Fibroblast of villous mesenchyme (primary cell): ENCODE results near the gene ILKAP. TPM values are rescaled to one million over a fixed set of nuclear protein-coding genes. Genes with fewer than 3 reads are reported as not detected.

Source experiments
- DNase-seq: peaks from one replicate; pipeline ENCODE4 v3.0.0-alpha.2; 2010; ENCODE audit warnings: low read depth
- H3K4me3 ChIP-seq: 2 replicates; pipeline ENCODE4 v1.5.1; 2011; ENCODE audit warnings: low read depth, mild to moderate bottlenecking, low read length
- total RNA-seq: library from RNA; depleted of rRNA; stranded (reverse); fragments of >200 nt; gene quantifications from 2 replicates; pipeline ENCODE4 v1.2.3, GENCODE V29; 2012
- TF ChIP-seq, protein P1 (sequence below): IDR thresholded peaks from 2 replicates; pipeline ENCODE4 v1.5.1; 2012; ENCODE audit warnings: low read depth, mild to moderate bottlenecking, low read length; ENCODE audit not compliant: insufficient read depth

ILKAP gene
- total RNA-seq, 1 donor, result 22.5 TPM

DNA sequence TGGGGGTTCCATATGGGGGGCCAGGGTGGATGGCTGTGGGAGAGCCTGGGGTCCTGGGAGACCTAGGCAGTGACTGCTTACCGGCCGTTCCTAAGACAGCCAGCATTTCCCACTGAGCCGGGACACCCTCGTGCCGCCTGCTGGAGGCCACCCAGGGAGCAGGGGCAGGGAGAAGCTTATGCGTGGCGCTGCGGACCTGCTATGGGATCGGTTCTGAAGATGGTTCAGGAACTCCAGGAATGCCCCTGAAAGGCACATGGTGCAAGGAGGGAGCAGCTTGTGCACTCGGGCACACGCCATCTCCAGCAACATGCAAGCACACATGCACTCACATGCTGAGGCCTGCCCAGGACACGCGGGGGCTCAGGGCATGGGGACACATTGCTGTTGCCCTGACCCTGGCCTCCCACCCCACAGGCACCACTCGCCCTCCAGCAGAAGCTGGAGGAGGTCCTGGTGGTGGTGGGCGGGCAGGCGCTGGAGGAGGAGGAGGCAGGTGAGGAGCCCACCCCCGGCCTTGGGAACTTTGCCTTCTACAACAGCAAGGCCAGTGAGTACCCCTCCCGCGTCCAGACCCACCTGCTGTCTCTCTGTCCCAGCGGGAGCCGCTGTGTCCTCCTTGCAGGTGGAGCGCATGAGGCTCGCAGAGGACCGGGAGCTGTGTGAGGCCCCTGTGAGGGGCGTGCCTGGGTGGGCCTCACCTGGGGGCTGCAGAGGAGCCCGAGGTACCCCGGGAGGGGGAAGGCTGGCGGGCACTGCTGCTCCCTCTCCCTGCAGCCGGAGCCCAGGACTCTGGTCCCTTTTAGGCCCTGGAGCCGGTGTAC is 60.9 kb downstream of the ILKAP start:
- no peak for DNase-seq
- TF ChIP-seq, protein P1, sequence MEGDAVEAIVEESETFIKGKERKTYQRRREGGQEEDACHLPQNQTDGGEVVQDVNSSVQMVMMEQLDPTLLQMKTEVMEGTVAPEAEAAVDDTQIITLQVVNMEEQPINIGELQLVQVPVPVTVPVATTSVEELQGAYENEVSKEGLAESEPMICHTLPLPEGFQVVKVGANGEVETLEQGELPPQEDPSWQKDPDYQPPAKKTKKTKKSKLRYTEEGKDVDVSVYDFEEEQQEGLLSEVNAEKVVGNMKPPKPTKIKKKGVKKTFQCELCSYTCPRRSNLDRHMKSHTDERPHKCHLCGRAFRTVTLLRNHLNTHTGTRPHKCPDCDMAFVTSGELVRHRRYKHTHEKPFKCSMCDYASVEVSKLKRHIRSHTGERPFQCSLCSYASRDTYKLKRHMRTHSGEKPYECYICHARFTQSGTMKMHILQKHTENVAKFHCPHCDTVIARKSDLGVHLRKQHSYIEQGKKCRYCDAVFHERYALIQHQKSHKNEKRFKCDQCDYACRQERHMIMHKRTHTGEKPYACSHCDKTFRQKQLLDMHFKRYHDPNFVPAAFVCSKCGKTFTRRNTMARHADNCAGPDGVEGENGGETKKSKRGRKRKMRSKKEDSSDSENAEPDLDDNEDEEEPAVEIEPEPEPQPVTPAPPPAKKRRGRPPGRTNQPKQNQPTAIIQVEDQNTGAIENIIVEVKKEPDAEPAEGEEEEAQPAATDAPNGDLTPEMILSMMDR, result no peak
- H3K4me3 ChIP-seq, result no peak overlapping the region

DNA sequence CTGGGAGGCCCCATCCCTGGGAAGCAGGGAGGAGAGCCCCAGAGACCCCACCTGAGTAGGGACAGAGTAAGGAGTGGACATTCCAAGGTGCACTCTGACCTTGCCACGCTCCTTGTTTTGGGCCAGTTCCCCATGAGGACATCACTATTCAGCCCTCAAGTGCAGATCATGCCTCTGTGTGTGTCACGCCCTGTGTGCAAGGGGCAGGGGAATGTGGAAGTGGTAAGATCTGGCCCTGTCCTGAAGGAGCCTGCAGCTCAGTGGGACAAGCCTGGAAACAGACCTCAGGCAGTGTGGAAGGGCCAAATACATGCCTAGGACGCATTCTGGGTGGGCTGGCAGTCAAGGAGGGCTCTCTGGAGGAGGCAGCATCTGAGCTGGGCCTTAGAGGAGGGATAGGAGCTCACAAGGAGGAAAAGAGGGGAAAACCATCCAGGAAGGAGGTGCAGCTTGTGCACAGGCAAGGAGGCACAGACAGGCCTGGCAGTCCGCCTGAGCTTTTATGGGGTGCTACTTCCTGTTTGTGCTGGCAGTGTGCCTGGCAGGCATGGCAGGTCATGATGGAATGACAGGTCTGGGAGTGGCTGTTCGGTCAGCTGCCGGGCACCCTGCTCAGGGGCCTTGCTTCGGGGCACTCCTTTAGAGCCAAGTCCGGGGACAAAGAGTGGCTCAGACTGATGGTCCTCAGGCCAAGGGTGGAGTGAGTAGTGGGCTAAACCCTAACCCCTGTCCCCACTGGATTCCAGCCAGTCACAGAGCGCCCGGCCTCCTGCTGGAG is 61.8 kb downstream of the ILKAP start:
- DNase-seq, result no peak
- TF ChIP-seq, protein P1, result no peak
- H3K4me3 ChIP-seq, result no peak overlapping the region

DNA sequence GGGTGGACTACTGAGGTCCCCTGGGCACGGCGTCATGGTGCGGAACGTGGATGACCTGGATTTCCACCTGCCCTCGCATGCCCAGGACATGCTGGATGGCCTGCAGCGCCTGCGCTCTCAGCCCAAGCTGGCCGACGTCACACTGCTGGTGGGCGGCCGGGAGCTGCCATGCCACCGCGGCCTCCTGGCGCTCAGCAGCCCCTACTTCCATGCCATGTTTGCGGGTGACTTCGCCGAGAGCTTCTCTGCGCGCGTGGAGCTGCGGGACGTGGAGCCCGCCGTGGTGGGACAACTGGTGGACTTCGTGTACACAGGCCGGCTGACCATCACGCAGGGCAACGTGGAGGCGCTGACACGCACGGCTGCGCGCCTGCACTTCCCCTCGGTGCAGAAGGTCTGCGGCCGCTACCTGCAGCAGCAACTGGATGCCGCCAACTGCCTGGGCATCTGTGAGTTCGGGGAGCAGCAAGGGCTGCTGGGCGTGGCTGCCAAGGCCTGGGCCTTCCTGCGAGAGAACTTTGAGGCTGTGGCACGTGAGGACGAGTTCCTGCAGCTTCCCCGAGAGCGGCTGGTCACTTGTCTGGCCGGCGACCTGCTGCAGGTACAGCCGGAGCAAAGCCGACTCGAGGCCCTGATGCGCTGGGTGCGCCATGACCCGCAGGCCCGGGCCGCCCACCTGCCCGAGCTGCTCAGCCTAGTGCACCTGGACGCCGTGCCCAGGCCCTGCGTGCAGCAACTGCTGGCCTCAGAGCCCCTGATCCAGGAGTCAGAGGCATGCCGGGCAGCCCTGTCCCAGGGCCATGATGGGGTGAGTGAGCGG is 62.6 kb downstream of the ILKAP start:
- no peak for DNase-seq
- TF ChIP-seq, protein P1, result no peak
- no peak overlapping the region for H3K4me3 ChIP-seq

DNA sequence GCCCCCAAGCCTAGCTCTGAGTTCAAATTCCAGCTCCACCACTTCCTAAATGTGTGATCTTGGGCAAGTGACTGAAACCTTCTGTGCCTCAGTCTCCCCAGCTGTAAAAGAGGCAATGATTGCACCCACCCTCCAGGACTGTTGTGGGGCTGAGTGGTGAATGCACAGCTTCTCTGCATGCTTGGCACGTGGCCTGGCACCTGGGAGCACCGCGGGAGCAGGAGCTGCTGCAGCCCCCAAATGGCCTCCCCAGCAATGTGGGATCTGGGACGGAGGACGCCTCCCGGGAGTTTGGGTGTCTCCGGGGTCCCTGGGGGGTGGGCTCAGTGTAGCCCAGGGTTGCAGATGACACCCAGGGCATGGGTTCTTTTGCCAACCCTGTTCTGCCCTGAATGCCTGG is 63.5 kb downstream of the ILKAP start:
- TF ChIP-seq, protein P1, result no peak
- H3K4me3 ChIP-seq, result no peak overlapping the region
- no peak for DNase-seq

DNA sequence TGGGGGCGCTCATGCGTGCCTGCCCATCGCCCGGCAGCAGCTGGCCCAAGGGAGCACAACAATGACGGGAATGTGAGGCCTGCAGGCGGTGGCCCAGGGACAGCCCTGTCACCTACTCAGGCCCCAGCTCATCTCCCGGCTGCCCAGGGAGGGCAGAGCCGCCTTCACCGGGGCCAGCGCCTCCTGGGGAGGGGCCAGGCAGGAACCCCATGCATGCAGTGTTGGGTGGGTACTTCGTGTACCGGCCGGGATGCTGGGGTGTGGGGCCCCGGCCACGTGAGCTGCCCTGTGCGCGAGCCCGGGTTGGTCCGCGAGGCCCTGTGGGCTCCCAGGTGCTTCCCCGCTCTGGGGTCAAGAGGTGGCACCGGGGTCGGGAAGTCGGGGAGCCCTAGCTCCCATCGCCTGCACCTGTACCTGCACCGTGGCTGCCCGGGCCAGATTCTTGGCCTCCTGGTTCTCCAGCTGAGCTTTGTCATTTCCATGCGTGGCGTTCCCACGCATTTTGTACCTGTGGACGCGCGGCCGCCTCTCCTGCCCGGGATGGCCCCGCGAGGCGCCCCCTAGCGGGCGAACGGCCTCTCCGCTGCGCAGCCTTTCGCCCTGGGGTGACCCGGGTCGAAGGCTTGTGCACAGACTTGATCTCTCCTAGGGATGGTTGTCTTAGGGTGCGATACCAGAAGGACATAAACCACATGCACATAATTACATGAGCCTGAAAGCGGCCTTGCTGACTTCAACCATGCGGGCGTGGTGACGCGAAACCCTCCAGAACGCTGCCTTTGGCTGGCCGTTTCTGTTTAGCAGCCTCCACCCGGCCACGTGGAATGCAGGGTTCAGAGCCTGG is 64.1 kb downstream of the ILKAP start:
- no peak overlapping the region for H3K4me3 ChIP-seq
- TF ChIP-seq, protein P1, result peak; percentile 43
- no peak for DNase-seq
